ENCODE data around the gene CRAMP1.

DNA sequence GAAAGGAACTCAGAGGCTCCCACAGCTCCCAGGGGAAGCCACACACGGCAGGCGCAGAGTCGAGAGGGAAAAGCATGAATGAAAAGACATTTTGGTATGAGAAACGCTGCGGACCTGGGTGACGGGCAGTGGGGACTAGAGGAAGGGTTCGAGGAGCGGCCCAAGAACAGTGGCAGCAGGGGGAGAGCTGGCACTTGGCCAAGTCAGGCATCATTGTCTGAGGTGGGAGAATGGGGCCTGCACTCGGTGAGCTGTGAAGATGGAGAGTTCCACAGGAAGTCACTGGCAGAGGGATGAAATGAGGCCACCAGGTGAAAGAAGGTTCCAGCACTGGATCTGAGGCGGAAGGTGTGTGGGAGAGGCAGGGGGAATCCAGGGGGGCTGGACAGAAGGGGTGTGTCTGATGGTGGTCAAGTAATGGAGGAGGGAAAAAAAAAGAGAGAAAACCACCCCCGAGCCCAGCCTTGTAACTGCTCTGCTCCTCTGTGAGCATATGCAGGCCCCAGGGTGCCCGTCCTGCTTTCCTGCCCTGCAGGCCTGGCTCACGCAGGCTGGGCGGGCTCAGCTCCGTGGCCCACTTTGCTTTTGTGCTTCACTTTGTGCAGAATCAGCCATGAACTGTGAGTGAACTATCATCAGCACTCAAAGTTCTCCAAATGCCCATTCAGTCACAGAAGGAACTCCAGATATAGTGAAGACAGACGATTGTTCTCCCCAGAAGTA is 46.9 kb upstream of the CRAMP1 start:
- TF ChIP-seq, protein P1, sequence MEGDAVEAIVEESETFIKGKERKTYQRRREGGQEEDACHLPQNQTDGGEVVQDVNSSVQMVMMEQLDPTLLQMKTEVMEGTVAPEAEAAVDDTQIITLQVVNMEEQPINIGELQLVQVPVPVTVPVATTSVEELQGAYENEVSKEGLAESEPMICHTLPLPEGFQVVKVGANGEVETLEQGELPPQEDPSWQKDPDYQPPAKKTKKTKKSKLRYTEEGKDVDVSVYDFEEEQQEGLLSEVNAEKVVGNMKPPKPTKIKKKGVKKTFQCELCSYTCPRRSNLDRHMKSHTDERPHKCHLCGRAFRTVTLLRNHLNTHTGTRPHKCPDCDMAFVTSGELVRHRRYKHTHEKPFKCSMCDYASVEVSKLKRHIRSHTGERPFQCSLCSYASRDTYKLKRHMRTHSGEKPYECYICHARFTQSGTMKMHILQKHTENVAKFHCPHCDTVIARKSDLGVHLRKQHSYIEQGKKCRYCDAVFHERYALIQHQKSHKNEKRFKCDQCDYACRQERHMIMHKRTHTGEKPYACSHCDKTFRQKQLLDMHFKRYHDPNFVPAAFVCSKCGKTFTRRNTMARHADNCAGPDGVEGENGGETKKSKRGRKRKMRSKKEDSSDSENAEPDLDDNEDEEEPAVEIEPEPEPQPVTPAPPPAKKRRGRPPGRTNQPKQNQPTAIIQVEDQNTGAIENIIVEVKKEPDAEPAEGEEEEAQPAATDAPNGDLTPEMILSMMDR (IDR thresholded peaks at IDR 0.05; ENCODE audit: insufficient read depth, low read length) = no peak
- TF ChIP-seq POLR2AphosphoS5 (IDR thresholded peaks at IDR 0.05; ENCODE audit: low read depth) (no peak), GABPA (IDR thresholded peaks at IDR 0.05; ENCODE audit: low read depth) (no peak)
- TF ChIP-seq, protein P2, sequence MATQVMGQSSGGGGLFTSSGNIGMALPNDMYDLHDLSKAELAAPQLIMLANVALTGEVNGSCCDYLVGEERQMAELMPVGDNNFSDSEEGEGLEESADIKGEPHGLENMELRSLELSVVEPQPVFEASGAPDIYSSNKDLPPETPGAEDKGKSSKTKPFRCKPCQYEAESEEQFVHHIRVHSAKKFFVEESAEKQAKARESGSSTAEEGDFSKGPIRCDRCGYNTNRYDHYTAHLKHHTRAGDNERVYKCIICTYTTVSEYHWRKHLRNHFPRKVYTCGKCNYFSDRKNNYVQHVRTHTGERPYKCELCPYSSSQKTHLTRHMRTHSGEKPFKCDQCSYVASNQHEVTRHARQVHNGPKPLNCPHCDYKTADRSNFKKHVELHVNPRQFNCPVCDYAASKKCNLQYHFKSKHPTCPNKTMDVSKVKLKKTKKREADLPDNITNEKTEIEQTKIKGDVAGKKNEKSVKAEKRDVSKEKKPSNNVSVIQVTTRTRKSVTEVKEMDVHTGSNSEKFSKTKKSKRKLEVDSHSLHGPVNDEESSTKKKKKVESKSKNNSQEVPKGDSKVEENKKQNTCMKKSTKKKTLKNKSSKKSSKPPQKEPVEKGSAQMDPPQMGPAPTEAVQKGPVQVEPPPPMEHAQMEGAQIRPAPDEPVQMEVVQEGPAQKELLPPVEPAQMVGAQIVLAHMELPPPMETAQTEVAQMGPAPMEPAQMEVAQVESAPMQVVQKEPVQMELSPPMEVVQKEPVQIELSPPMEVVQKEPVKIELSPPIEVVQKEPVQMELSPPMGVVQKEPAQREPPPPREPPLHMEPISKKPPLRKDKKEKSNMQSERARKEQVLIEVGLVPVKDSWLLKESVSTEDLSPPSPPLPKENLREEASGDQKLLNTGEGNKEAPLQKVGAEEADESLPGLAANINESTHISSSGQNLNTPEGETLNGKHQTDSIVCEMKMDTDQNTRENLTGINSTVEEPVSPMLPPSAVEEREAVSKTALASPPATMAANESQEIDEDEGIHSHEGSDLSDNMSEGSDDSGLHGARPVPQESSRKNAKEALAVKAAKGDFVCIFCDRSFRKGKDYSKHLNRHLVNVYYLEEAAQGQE (IDR thresholded peaks at IDR 0.05; ENCODE audit: insufficient replicate concordance, low read depth) = no peak

All from HL-60 (cell line).